A549 (cell line): ENCODE results near the gene HSP90AA1. TPM values are rescaled to one million over a fixed set of nuclear protein-coding genes. Genes with fewer than 3 reads are reported as not detected.

Experiments used
- ATAC-seq, 2 experiments: fragments of 200-7000 bp in 1 of 2; fragments of >200 bp in 1 of 2; cut with Nextera tagmentation in 1 of 2; cut with Tn5 transposase in 1 of 2; 3 replicates each; pipeline versions ENCODE4 v1.8.0 to v1.9.1; 2018 to 2020; ENCODE audit warnings: mild to moderate bottlenecking in 1 of 2, moderate library complexity in 1 of 2
- CTCF ChIA-PET: fragments of 300-600 bp; sonication (Branson Sonifier 250); formaldehyde crosslinking; extraction: SDS; loops from one replicate; lab custom pipeline; 2021; ENCODE audit warnings: antibody characterized with exemption, inconsistent platforms; lab: Yijun Ruan, JAX
- POLR2A ChIA-PET: fragments of 350-600 bp; formaldehyde crosslinking; extraction: SDS; loops from one replicate; lab custom pipeline; 2021; ENCODE audit warnings: antibody characterized with exemption, inconsistent platforms; lab: Yijun Ruan, JAX
- DNase-seq, 2 experiments: peaks; one replicate each; pipeline versions ENCODE4 v3.0.0 to v3.0.0-alpha.2; 2011 to 2016; ENCODE audit warnings: low read depth in 1 of 2, low spot score in 1 of 2
- FAIRE-seq: peaks from 2 replicates; lab custom pipeline; 2011; peaks lifted over from hg19 to GRCh38; lab: Jason Lieb, UNC
- H3K27ac ChIP-seq, 2 experiments: fragments of >200 bp; sonication (Bioruptor Twin); formaldehyde crosslinking; 3 replicates each; pipeline ENCODE4 v1.5.1; 2016 to 2017
- H3K4me1 ChIP-seq: fragments of >200 bp; sonication (Bioruptor Twin); formaldehyde crosslinking; 3 replicates; pipeline ENCODE4 v1.6.1; 2016
- H3K4me2 ChIP-seq: fragments of >200 bp; sonication (Bioruptor Twin); formaldehyde crosslinking; 3 replicates; pipeline ENCODE4 v1.6.1; 2016
- H3K4me3 ChIP-seq: fragments of >200 bp; sonication (Bioruptor Twin); formaldehyde crosslinking; 3 replicates; pipeline ENCODE4 v1.5.1; 2016
- H3K9me3 ChIP-seq: fragments of >200 bp; sonication (Bioruptor Twin); formaldehyde crosslinking; 3 replicates; pipeline ENCODE4 v1.6.1; 2016
- CBX2 ChIP-seq: fragments of 200-600 bp; sonication (generic); IDR thresholded peaks from 2 replicates; pipeline ENCODE4 v1.6.1; 2016; ENCODE audit warnings: low read depth, mild to moderate bottlenecking, borderline replicate concordance
- CBX8 ChIP-seq: fragments of 200-600 bp; sonication (generic); IDR thresholded peaks from 2 replicates; pipeline ENCODE4 v1.6.1; 2016
- CHD2 ChIP-seq: fragments of 150-350 bp; IDR thresholded peaks from 2 replicates; pipeline ENCODE4 v1.6.1; 2014; ENCODE audit warnings: low read length; ENCODE audit not compliant: partially characterized antibody
- EHMT2 ChIP-seq: fragments of 200-600 bp; sonication (generic); IDR thresholded peaks from 2 replicates; pipeline ENCODE4 v1.6.1; 2016; ENCODE audit warnings: antibody characterized with exemption, low read depth, mild to moderate bottlenecking, moderate library complexity
- ESRRA ChIP-seq: fragments of 150-350 bp; IDR thresholded peaks from 2 replicates; pipeline ENCODE4 v1.6.1; 2014; ENCODE audit warnings: mild to moderate bottlenecking, low read length, borderline replicate concordance
- FOSB ChIP-seq: fragments of 250-450 bp; sonication (Bioruptor Pico); IDR thresholded peaks from 2 replicates; pipeline ENCODE4 v1.5.0; 2020; ENCODE audit warnings: mild to moderate bottlenecking, moderate library complexity
- FOXS1 ChIP-seq: fragments of 250-450 bp; sonication (Bioruptor Pico); IDR thresholded peaks from 2 replicates; pipeline ENCODE4 v1.5.0; 2020; ENCODE audit warnings: mild to moderate bottlenecking, moderate library complexity
- HOXA7 ChIP-seq: fragments of 250-450 bp; sonication (Bioruptor Pico); IDR thresholded peaks from 2 replicates; pipeline ENCODE4 v1.5.0; 2020; ENCODE audit warnings: mild to moderate bottlenecking, moderate library complexity
- HOXB13 ChIP-seq: fragments of 250-450 bp; sonication (Bioruptor Pico); IDR thresholded peaks from 2 replicates; pipeline ENCODE4 v1.5.0; 2020; ENCODE audit warnings: low read depth, mild to moderate bottlenecking, moderate library complexity
- JUN ChIP-seq, 2 experiments: fragments of >200 bp; sonication (Bioruptor Twin); formaldehyde crosslinking; IDR thresholded peaks; 2 replicates in 1 of 2; 3 replicates in 1 of 2; pipeline ENCODE4 v1.6.1; 2016 to 2017
- KDM5A ChIP-seq: fragments of 200-600 bp; sonication (generic); IDR thresholded peaks from 2 replicates; pipeline ENCODE4 v1.6.1; 2016; ENCODE audit warnings: antibody characterized with exemption, mild to moderate bottlenecking
- MAZ ChIP-seq: fragments of 150-350 bp; IDR thresholded peaks from 2 replicates; pipeline ENCODE4 v1.6.1; 2014; ENCODE audit warnings: antibody characterized with exemption, low read depth, low read length, borderline replicate concordance
- NPAS2 ChIP-seq: fragments of 250-450 bp; sonication (Bioruptor Pico); IDR thresholded peaks from 2 replicates; pipeline ENCODE4 v1.8.0; 2022; ENCODE audit warnings: mild to moderate bottlenecking, moderate library complexity, borderline replicate concordance
- PBX3 ChIP-seq: IDR thresholded peaks from 2 replicates; pipeline ENCODE4 v1.6.1; 2012
- POLR2A ChIP-seq: IDR thresholded peaks from 2 replicates; pipeline ENCODE4 v1.6.1; 2012; ENCODE audit warnings: mild to moderate bottlenecking, low read length
- RCOR1 ChIP-seq: fragments of 150-350 bp; IDR thresholded peaks from 2 replicates; pipeline ENCODE4 v1.6.1; 2014; ENCODE audit warnings: antibody characterized with exemption, low read length, low read depth
- RFX5 ChIP-seq: fragments of 450-650 bp; IDR thresholded peaks from 2 replicates; pipeline ENCODE4 v1.7.1; 2014; ENCODE audit warnings: antibody characterized with exemption, mild to moderate bottlenecking, moderate library complexity
- RNF2 ChIP-seq: fragments of 200-600 bp; sonication (generic); IDR thresholded peaks from 2 replicates; pipeline ENCODE4 v1.6.1; 2016; ENCODE audit warnings: low read depth, mild to moderate bottlenecking, antibody characterized with exemption, moderate library complexity, borderline replicate concordance
- SMC3 ChIP-seq: fragments of >200 bp; sonication (Bioruptor Twin); formaldehyde crosslinking; IDR thresholded peaks from 3 replicates; pipeline ENCODE4 v1.6.1; 2018; ENCODE audit warnings: inconsistent platforms
- SREBF2 ChIP-seq: fragments of 450-650 bp; IDR thresholded peaks from 2 replicates; pipeline ENCODE4 v1.6.1; 2014; ENCODE audit warnings: mild to moderate bottlenecking, moderate library complexity
- TFCP2L1 ChIP-seq: fragments of 250-450 bp; sonication (Bioruptor Pico); IDR thresholded peaks from 2 replicates; pipeline ENCODE4 v1.5.0; 2021; ENCODE audit warnings: mild to moderate bottlenecking
- ZNF302 ChIP-seq: fragments of 250-450 bp; sonication (Bioruptor Pico); IDR thresholded peaks from 2 replicates; pipeline ENCODE4 v1.9.0; 2021; ENCODE audit warnings: inconsistent platforms, mild to moderate bottlenecking, moderate library complexity
- WGBS: methylation state at CpG from one replicate; pipeline ENCODE4 v1.1.6; 2017; ENCODE audit errors: missing lambda C conversion rate; 5-methylcytosine and 5-hydroxymethylcytosine counted together
- polyA plus RNA-seq, 4 experiments: library from polyadenylated mRNA; depleted of rRNA in 3 of 4; stranded (reverse); fragments of >200 nt; fragmentation: RNase III in 1 of 4; extraction: RNeasy Plus Mini Kit Qiagen cat#74134 plus additional on column Dnase treatment in 1 of 4; gene quantifications; 2 replicates in 3 of 4; 3 replicates in 1 of 4; pipeline ENCODE4 v1.2.3, GENCODE V29; 2011 to 2017
- TF ChIP-seq, protein P1 (sequence below): fragments of 150-350 bp; IDR thresholded peaks from 2 replicates; pipeline ENCODE4 v1.6.1; 2014; ENCODE audit warnings: low read depth, mild to moderate bottlenecking, low read length
- TF ChIP-seq, protein P2 (sequence below): IDR thresholded peaks from 2 replicates; pipeline ENCODE4 v1.6.1; 2012
- TF ChIP-seq, protein P3 (sequence below): fragments of 250-450 bp; sonication (Bioruptor Pico); IDR thresholded peaks from 2 replicates; pipeline ENCODE4 v1.5.0; 2020; ENCODE audit warnings: low read depth, mild to moderate bottlenecking, moderate library complexity
- TF ChIP-seq, protein P4 (sequence below): fragments of 200-600 bp; sonication (generic); IDR thresholded peaks from 2 replicates; pipeline ENCODE4 v1.6.1; 2016; ENCODE audit warnings: antibody characterized with exemption, mild to moderate bottlenecking, moderate library complexity

The HSP90AA1 gene
- polyA plus RNA-seq, 2 of the 4 experiments (the other 2 are of a cell fraction), result 1,087 to 1,864 TPM

GRCh38 chr14:102094101-102094500 is 7.3 kb upstream of the HSP90AA1 start:
- Histone ChIP-seq H3K4me2 (no peak overlapping the region), H3K4me1 (peaks cover 18% of the 10 kb centered on the region), H3K27ac (no peak overlapping the region), H3K4me3 (no peak overlapping the region), H3K9me3 (no peaks in the 10 kb centered on the region)
- no peak for TF ChIP-seq FOSB
- TF ChIP-seq, protein P1, sequence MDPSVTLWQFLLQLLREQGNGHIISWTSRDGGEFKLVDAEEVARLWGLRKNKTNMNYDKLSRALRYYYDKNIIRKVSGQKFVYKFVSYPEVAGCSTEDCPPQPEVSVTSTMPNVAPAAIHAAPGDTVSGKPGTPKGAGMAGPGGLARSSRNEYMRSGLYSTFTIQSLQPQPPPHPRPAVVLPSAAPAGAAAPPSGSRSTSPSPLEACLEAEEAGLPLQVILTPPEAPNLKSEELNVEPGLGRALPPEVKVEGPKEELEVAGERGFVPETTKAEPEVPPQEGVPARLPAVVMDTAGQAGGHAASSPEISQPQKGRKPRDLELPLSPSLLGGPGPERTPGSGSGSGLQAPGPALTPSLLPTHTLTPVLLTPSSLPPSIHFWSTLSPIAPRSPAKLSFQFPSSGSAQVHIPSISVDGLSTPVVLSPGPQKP, result no peak
- TF ChIP-seq POLR2A, result no peak
- TF ChIP-seq SREBF2, result no peak
- TF ChIP-seq CHD2, result no peak
- TF ChIP-seq, protein P2, sequence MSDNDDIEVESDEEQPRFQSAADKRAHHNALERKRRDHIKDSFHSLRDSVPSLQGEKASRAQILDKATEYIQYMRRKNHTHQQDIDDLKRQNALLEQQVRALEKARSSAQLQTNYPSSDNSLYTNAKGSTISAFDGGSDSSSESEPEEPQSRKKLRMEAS, result no peak
- TF ChIP-seq NPAS2 (CRISPR knock-in tag), result no peak
- no peak for TF ChIP-seq SMC3
- no peak for TF ChIP-seq JUN (IDR thresholded peaks at IDR 0.05)
- no peak for TF ChIP-seq ESRRA
- no peak for TF ChIP-seq ZNF302 (CRISPR knock-in tag)
- TF ChIP-seq CBX2, result no peak
- TF ChIP-seq MAZ, result no peak
- TF ChIP-seq FOXS1 (CRISPR knock-in tag), result no peak
- no peak for TF ChIP-seq RNF2
- TF ChIP-seq HOXA7 (CRISPR knock-in tag), result no peak
- no peak for TF ChIP-seq HOXB13 (CRISPR knock-in tag)
- POLR2A ChIA-PET, result no interaction called here
- WGBS, result 89% methylated on average over 7 of the region's 7 CpGs
- FAIRE-seq (no peak), DNase-seq (no peak), ATAC-seq (no peak)
- CTCF ChIA-PET, result interaction anchor here (1.4 kb wide), 1 partner anchor 323 kb away, joined by 4 read pairs; no protein-coding TSS in a partner anchor

- no peak overlapping the region for H3K4me3 ChIP-seq
- DNase-seq (no peak), FAIRE-seq (no peak)
- H3K9me3 ChIP-seq, result no peaks in the 10 kb centered on the region
- H3K4me2 ChIP-seq, result no peak overlapping the region
- TF ChIP-seq EHMT2, result no peak
- TF ChIP-seq CBX8, result no peak
- no peak for TF ChIP-seq HOXA7 (CRISPR knock-in tag)
- TF ChIP-seq, protein P3, sequence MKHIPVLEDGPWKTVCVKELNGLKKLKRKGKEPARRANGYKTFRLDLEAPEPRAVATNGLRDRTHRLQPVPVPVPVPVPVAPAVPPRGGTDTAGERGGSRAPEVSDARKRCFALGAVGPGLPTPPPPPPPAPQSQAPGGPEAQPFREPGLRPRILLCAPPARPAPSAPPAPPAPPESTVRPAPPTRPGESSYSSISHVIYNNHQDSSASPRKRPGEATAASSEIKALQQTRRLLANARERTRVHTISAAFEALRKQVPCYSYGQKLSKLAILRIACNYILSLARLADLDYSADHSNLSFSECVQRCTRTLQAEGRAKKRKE, result no peak
- TF ChIP-seq FOXS1 (CRISPR knock-in tag), result no peak
- no peak for TF ChIP-seq TFCP2L1 (CRISPR knock-in tag)
- TF ChIP-seq KDM5A, result no peak
- TF ChIP-seq, protein P4, sequence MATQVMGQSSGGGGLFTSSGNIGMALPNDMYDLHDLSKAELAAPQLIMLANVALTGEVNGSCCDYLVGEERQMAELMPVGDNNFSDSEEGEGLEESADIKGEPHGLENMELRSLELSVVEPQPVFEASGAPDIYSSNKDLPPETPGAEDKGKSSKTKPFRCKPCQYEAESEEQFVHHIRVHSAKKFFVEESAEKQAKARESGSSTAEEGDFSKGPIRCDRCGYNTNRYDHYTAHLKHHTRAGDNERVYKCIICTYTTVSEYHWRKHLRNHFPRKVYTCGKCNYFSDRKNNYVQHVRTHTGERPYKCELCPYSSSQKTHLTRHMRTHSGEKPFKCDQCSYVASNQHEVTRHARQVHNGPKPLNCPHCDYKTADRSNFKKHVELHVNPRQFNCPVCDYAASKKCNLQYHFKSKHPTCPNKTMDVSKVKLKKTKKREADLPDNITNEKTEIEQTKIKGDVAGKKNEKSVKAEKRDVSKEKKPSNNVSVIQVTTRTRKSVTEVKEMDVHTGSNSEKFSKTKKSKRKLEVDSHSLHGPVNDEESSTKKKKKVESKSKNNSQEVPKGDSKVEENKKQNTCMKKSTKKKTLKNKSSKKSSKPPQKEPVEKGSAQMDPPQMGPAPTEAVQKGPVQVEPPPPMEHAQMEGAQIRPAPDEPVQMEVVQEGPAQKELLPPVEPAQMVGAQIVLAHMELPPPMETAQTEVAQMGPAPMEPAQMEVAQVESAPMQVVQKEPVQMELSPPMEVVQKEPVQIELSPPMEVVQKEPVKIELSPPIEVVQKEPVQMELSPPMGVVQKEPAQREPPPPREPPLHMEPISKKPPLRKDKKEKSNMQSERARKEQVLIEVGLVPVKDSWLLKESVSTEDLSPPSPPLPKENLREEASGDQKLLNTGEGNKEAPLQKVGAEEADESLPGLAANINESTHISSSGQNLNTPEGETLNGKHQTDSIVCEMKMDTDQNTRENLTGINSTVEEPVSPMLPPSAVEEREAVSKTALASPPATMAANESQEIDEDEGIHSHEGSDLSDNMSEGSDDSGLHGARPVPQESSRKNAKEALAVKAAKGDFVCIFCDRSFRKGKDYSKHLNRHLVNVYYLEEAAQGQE, result no peak
- TF ChIP-seq RFX5, result no peak
- TF ChIP-seq SREBF2, result no peak
- no peak for TF ChIP-seq PBX3
- no peak for TF ChIP-seq RCOR1
- TF ChIP-seq, all 56 proteins: peak for 0
- ChIA-PET CTCF (interaction anchor here (0.6 kb wide), 1 partner anchor 173 kb away, joined by 4 read pairs; no protein-coding TSS in a partner anchor), POLR2A (no interaction called here)
- H3K27ac ChIP-seq, result no peak overlapping the region
- ATAC-seq, result no peak
- peaks cover 24% of the 10 kb centered on the region for H3K4me1 ChIP-seq
- 96% methylated on average over 10 of the region's 10 CpGs for WGBS
Measured at GRCh38 chr14:102092806-102093205, 6.0 kb upstream of the HSP90AA1 start.
